Activated CD4-positive, alpha-beta T cell treated with anti-CD3 and anti-CD28 coated beads for 48 hours (primary cell): ENCODE measurements around the gene RPL7A.

Experiments
- DNase-seq: peaks from one replicate; pipeline ENCODE4 v3.0.0-alpha.2; 2020

The RPL7A gene

GRCh38 chr9:133349965-133350616 lies 2.1 kb downstream of the RPL7A start:
- peak; percentile 57 for DNase-seq

- DNase-seq, result no peak
Observed at GRCh38 chr9:133351526-133351907, 3.5 kb downstream of the RPL7A start.

DNA sequence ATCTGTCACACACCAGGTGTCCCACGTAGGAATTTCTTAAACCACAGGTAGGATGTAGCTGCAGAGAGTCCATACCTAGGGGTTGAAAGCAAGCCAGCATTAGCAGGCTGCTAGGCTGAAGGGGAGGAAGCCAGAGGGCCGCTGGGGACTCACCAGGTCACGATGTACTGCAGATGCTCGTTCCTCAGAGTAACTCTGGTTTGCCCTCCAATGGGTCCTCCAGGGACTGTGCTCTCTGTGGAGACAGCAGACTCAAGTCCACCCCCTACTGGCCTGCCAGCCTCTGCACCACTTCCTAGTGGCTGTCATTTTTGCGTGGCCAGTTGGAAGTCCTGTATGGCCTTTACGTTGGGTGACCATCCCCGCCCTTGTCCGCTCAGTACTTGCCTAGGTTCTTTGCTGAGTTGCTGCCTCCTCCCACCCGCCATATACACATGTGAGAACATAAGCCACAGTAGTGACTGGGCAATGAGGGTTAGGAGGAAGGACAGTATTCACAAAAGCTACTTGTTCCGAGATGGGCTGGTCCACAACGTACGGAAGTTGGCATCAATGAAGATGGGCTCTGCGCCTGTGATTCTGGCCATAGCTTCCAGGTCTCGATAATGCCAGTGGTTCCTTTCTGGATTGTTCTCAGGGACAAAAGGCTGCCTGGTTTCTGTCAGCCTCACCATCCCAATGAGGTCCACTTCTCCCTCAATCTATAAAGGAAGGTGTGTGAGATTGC lies 4.1 kb downstream of the RPL7A start:
- DNase-seq, result peak; percentile 71

DNA sequence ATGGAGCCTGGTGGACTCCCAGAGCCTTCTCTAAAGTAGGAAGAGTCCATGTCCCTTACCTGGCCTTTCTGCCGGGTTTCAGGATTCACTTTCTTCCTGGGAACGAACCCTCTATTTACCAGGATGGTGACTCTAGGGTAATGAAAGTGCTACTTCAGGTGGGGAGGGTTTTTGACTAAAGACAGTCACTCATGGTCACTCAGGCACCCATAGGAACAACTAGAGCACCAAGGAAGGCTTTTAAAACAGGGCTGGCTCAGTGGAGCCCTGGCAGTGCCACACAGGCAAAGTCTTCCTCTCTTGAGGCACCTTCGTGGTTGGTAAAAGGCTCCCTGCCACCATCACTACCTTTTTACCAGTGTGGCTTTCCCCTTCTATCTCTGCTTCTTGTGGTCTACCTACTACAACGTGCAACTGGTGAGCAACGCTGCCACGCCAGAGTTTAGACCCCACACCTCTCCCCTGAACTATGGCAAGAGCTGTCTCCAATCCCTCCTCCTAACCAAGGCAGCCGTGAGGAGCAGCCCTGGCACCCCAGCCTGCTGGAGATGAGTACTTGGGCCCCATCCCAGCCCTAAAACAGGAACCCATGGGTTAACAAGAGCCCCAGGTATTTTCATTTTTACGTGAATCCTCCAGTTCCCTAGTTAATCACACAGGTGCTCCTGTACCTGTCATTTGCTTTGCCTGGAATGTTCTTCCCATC lies 4.8 kb downstream of the RPL7A start:
- no peak for DNase-seq

GRCh38 chr9:133353548-133353947 lies 5.5 kb downstream of the RPL7A start:
- no peak for DNase-seq

- no peak for DNase-seq
Observed at GRCh38 chr9:133354766-133355165, 6.7 kb downstream of the RPL7A start.

DNA sequence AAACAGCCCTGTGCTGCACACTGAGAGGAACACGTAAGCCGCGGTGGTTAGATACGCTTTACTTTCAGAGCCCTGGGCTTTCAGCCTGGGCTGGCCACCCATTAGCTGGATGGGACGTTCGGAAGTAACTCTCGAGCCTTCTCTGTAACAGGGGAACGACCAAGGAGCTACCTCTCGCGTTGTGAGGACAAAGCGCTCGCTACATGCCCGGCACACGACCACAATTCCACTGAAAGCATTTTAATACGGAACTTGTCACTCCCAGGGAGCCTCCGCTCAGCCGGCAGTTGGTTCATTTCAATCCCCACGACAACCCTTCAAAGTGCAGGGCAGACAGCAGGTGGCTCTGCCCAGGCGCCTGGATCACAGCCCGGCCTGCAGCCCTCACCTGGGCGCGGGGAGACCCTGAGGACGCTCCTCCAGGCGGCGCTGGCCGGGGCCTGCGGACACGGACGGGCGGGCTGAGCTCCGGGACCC lies 7.9 kb downstream of the RPL7A start:
- DNase-seq, result no peak

- DNase-seq, result peak; percentile 94
Observed at GRCh38 chr9:133356391-133357091, 8.5 kb downstream of the RPL7A start, which contains the start of the genes SURF1 and SURF2. TSS of gene SURF1 (minus strand) at chr9:133356487. CDS start at chr9:133356453, 34 bp downstream. TSS of gene SURF2 (plus strand) at chr9:133356550. CDS start at chr9:133356593, 43 bp downstream.

GRCh38 chr9:133357656-133358055 lies 9.6 kb downstream of the RPL7A start:
- no peak for DNase-seq

GRCh38 chr9:133359399-133360175 lies 11.6 kb downstream of the RPL7A start:
- peak; percentile 52 for DNase-seq

DNA sequence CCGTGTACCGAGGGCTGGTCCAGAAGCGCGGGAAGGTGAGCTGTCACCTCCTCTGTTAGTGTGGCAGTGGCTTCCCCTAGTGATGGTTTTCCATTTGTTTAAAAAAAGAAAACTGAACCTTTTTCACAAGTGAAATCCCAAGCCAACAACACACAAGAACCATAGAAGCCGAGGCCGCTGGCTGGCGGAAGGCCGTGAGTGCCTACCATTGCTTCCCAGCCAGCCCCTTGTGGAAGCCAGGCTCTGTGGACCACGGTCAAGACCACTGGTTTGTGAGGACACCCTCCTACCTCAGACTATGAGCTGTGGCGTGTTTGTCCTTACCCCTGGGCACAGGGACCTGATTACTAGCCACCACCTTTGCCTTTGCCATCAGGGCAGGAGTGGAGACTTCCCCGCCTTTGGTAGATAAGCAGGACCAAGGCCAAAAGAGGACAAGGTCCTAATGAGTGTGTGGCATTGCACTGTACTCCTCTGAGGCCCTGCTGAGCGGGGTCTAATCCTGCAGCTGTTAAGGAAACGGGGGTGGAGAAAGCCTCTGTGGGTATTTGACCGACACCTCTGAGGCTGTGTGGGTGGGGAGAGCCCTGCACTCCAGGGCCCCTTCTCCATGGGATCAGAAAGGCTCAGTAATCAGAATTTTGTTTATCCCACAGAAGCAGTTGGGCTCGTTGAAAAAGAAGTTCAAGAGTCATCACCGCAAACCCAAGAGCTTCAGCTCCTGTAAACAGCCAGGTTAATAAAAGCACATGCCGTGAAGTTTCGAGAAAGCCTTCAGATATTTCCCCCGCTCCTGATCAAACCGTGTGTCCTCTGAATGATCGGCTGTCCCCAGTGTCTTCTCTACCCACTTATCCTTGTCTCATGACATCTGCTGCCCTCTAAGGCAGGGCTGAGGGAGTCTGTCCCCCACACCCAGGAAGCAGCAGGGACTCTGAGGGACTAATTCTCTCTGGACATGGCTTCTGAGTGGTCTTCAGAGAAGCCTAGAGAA lies 12.7 kb downstream of the RPL7A start:
- peak; percentile 17 for DNase-seq

DNA sequence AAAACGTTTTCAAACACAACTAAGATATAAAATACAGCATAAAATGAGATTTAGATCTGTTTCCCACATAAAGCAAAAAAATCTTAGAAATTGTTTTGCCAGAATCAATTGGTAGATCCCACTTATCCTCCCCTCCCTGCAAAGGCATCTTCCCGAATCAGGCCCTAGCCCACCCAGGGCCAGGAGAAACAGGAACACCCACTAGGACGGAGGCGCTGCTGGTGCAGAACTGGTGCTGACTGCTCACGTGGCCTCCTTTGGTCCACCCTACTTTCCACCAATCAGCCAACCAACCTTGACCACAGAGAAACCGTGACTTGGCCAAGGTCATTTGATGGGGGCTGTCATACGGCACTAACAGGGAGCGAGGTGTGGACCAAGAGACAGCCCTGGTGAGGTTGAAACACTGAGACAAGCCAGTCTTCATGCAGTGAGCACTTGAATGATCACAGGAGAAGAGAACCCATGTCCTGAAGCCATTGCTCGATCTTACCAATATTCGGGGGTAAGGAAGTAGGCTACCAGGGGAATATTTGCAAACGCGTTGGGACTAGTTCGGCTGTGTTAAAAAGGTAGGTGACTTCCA lies 13.6 kb downstream of the RPL7A start:
- no peak for DNase-seq

DNA sequence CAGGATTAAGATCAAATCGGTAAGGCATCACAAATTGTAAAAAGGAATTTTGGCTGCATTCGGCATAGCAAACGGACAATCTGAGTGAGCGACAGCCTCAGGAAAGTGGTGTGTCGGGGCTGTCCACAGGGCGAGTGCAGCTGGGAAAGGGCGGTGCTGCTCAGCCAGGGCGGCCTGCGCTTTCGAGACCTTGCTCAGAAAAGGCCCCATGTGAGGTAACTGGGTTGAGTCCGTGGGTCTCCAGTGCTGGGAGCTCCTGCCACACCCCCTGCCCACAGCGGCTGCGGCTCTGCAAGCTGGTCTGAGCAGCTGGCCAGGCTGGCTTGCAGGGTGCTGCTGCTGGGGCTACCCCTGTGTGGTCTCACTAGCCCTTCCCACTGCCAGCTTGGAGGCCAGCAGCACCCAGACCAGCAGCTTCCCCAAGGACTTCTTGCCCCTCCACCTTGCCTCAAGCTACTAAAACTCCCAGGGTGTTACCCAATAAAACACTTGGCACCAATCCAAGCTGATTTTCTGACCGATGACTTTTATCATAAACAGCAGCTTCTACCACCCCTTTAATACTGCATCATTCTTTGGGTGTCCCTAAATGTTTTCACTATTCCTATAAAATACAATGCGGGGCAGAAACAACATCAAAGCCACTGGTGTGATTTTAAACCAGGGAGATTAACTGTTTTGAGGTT lies 14.5 kb downstream of the RPL7A start:
- no peak for DNase-seq

DNA sequence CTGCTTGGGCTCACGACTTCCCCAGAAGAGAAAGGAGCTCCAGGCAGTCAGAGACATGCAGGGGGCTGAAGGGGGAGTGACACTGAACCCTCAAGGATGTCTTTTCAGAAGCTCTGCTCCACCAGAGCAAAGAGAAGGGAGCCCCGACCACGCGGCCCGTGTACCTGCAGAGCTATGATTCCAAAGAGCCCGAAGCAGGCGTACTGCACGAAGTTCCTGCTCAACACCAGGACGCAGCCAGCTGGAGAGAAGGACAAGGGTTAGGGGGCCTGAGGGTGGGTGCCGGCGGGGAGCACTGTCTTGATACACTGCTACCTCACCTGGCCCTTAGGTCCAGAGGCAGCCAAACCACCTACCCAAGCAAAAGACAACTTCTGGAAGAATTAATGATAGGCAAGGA lies 18.4 kb downstream of the RPL7A start:
- no peak for DNase-seq

DNA sequence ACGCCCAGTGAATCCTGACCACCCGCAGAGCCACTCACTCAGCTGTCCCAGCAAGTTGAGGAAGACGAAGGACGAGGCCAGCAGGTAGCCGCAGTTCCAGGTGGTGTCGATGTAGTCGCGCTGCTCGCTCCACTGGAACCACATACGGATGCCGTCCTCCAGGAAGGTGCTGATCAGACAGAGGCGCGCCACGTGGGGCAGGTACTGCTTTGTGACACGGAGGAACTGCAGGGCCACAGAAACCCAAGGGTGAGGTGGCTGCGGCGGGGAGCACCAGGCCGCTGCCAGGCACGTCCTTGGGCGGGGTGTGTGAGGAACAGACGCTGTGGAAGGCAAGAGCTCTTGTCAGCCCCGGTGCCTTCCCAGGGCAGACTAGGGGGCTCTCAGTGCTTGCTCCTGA lies 19.2 kb downstream of the RPL7A start:
- DNase-seq, result no peak

DNA sequence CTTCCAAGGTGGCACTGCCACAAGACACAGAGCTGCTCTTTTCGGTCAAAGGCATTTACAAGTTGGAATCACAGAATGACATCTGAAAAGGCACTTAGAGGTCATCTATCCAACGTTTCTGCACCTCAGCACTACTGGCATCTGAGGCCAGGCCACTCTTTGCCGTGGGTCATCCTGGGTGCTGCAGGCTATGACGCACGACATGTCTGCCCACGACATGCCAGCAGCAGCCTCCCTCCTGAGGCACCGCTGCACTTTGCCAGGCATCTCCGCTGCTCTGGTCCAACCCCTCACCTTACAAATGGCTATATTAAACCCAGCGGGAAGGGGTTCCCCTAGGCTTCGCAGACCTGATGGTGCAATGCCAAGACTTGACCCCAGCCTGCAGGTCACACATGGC lies 19.8 kb downstream of the RPL7A start:
- DNase-seq, result no peak

GRCh38 chr9:133368249-133368881 lies 20.3 kb downstream of the RPL7A start:
- DNase-seq, result no peak

GRCh38 chr9:133369422-133369821 lies 21.4 kb downstream of the RPL7A start:
- no peak for DNase-seq

DNA sequence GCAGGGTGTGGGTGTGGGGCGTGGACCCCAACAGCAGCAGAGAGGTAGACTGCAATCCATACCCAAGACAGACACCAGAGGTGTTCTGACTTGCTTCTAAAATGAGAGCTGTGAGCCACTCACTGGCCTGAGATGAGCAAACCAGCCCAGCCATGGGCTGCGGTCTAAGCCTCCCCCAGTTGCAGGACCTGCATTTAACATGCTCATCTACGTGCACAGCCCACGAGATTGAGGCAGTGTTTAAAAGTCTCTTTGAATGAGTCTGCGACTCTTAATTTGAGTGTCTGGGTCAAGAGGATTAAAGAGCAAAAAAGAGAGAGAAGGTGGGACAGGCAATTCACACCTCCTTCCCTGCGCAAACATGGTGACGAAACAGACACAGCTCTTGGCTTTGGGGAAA lies 21.9 kb downstream of the RPL7A start:
- DNase-seq, result peak; percentile 34
